ENCODE data around the gene MUC6.
"Not testable (repeated sequence)": the region's sequence is repeated elsewhere in the genome, so short reads cannot be mapped to it uniquely, and the experiment has no call there.

Gene MUC6

GRCh38 chr11:1024597-1025409, 11.7 kb downstream of the MUC6 start:
- no peak for DNase-seq (ENCODE audit: extremely low read depth in 1 of 2, low read depth in 1 of 2)

GRCh38 chr11:1023811-1024596, 12.5 kb downstream of the MUC6 start:
- DNase-seq (ENCODE audit: extremely low read depth in 1 of 2, low read depth in 1 of 2) = no peak

- DNase-seq (ENCODE audit: extremely low read depth in 1 of 2, low read depth in 1 of 2) = no peak
These were observed 13.4 kb downstream of the MUC6 start for GRCh38 chr11:1022908-1023810.

GRCh38 chr11:1022411-1022810, 14.1 kb downstream of the MUC6 start:
- DNase-seq (ENCODE audit: extremely low read depth in 1 of 2, low read depth in 1 of 2) = no peak

- DNase-seq (ENCODE audit: extremely low read depth in 1 of 2, low read depth in 1 of 2) = no peak
These were observed 16.2 kb downstream of the MUC6 start for GRCh38 chr11:1020211-1020905.

- DNase-seq (ENCODE audit: extremely low read depth in 1 of 2, low read depth in 1 of 2) = no peak
These were observed 17.1 kb downstream of the MUC6 start for GRCh38 chr11:1019321-1019910.

- DNase-seq (ENCODE audit: extremely low read depth in 1 of 2, low read depth in 1 of 2) = no peak
These were observed 18.4 kb downstream of the MUC6 start for GRCh38 chr11:1018091-1018490.

- no peak for DNase-seq (ENCODE audit: extremely low read depth in 1 of 2, low read depth in 1 of 2)
These were observed 19.1 kb downstream of the MUC6 start for GRCh38 chr11:1017269-1018005.

GRCh38 chr11:1016610-1017126, 19.9 kb downstream of the MUC6 start:
- not testable (repeated sequence) for DNase-seq (ENCODE audit: extremely low read depth in 1 of 2, low read depth in 1 of 2)

- no peak for DNase-seq (ENCODE audit: extremely low read depth in 1 of 2, low read depth in 1 of 2)
These were observed 20.5 kb downstream of the MUC6 start for GRCh38 chr11:1015826-1016545.

GRCh38 chr11:1015064-1015463, 21.5 kb downstream of the MUC6 start:
- no peak for DNase-seq (ENCODE audit: extremely low read depth in 1 of 2, low read depth in 1 of 2)

GRCh38 chr11:1014276-1014675, 22.2 kb downstream of the MUC6 start:
- no peak for DNase-seq (ENCODE audit: extremely low read depth in 1 of 2, low read depth in 1 of 2)

GRCh38 chr11:1013631-1013935, 22.9 kb downstream of the MUC6 start:
- DNase-seq (ENCODE audit: extremely low read depth in 1 of 2, low read depth in 1 of 2) = no peak

- no peak for DNase-seq (ENCODE audit: extremely low read depth in 1 of 2, low read depth in 1 of 2)
These were observed 23.5 kb downstream of the MUC6 start for GRCh38 chr11:1012740-1013630.

GRCh38 chr11:1012291-1012690, 24.2 kb downstream of the MUC6 start:
- no peak for DNase-seq (ENCODE audit: extremely low read depth in 1 of 2, low read depth in 1 of 2)

GRCh38 chr11:1011320-1011698, 25.2 kb downstream of the MUC6 start:
- DNase-seq (ENCODE audit: extremely low read depth in 1 of 2, low read depth in 1 of 2) = no peak

GRCh38 chr11:1010551-1011319, 25.8 kb downstream of the MUC6 start:
- no peak for DNase-seq (ENCODE audit: extremely low read depth in 1 of 2, low read depth in 1 of 2)

Data from activated CD8-positive, alpha-beta memory T cell treated with anti-CD3 and anti-CD28 coated beads for 1 hour (primary cell).